ENCODE data around the gene ULBP2.
"Not testable (repeated sequence)": the region's sequence is repeated elsewhere in the genome, so short reads cannot be mapped to it uniquely, and the experiment has no call there.

ULBP2 gene

GRCh38 chr6:149967999-149968398 lies 26.2 kb downstream of the ULBP2 start:
- not testable (repeated sequence) for DNase-seq (ENCODE audit: low read depth)

GRCh38 chr6:149968909-149969308 lies 27.1 kb downstream of the ULBP2 start:
- not testable (repeated sequence) for DNase-seq (ENCODE audit: low read depth)

- DNase-seq (ENCODE audit: low read depth) = no peak
These were observed 27.8 kb downstream of the ULBP2 start for GRCh38 chr6:149969635-149970034.

- not testable (repeated sequence) for DNase-seq (ENCODE audit: low read depth)
These were observed 32.6 kb downstream of the ULBP2 start for GRCh38 chr6:149974394-149974793.

GRCh38 chr6:149974825-149975224 lies 33.0 kb downstream of the ULBP2 start:
- DNase-seq (ENCODE audit: low read depth) = no peak

- DNase-seq (ENCODE audit: low read depth) = no peak
These were observed 33.6 kb downstream of the ULBP2 start for GRCh38 chr6:149975400-149975799.

- DNase-seq (ENCODE audit: low read depth) = no peak
These were observed 35.4 kb downstream of the ULBP2 start for GRCh38 chr6:149977221-149977620.

GRCh38 chr6:149978610-149979009 lies 36.8 kb downstream of the ULBP2 start:
- DNase-seq (ENCODE audit: low read depth) = no peak

- DNase-seq (ENCODE audit: low read depth) = no peak
These were observed 37.5 kb downstream of the ULBP2 start for GRCh38 chr6:149979293-149979692.

- DNase-seq (ENCODE audit: low read depth) = no peak
These were observed 41.3 kb downstream of the ULBP2 start for GRCh38 chr6:149983145-149983544.

- DNase-seq (ENCODE audit: low read depth) = no peak
These were observed 43.0 kb downstream of the ULBP2 start for GRCh38 chr6:149984773-149985172.

- no peak for DNase-seq (ENCODE audit: low read depth)
These were observed 43.7 kb downstream of the ULBP2 start for GRCh38 chr6:149985481-149985937.

GRCh38 chr6:149987602-149988107 lies 45.8 kb downstream of the ULBP2 start:
- DNase-seq (ENCODE audit: low read depth) = no peak

GRCh38 chr6:149988550-149989346 lies 46.9 kb downstream of the ULBP2 start:
- no peak for DNase-seq (ENCODE audit: low read depth)

- no peak for DNase-seq (ENCODE audit: low read depth)
These were observed 48.4 kb downstream of the ULBP2 start for GRCh38 chr6:149990212-149990660.

GRCh38 chr6:149990661-149991471 lies 49.1 kb downstream of the ULBP2 start:
- no peak for DNase-seq (ENCODE audit: low read depth)

GRCh38 chr6:149991472-149991795 lies 49.6 kb downstream of the ULBP2 start:
- DNase-seq (ENCODE audit: low read depth) = not testable (repeated sequence)

GRCh38 chr6:149991838-149992237 lies 50.0 kb downstream of the ULBP2 start:
- DNase-seq (ENCODE audit: low read depth) = no peak

GRCh38 chr6:149995235-149995750 lies 53.5 kb downstream of the ULBP2 start:
- DNase-seq (ENCODE audit: low read depth) = no peak

GRCh38 chr6:149995971-149996370 lies 54.2 kb downstream of the ULBP2 start:
- no peak for DNase-seq (ENCODE audit: low read depth)

All from GM04503 (cell line).